ENCODE measurements around the gene COX8C. TPM values are rescaled to one million over a fixed set of nuclear protein-coding genes. Genes with fewer than 3 reads are reported as not detected.
"Not testable (repeated sequence)": the region's sequence is repeated elsewhere in the genome, so short reads cannot be mapped to it uniquely, and the experiment has no call there.

COX8C gene
- total and polyA plus RNA-seq, 12 donors = not detected

- DNase-seq = no peak
- Histone ChIP-seq H3K27ac (no peak overlapping the region), H3K27me3 (no peaks in the 10 kb centered on the region), H3K9me3 (replicated peaks in 1 of 3) (no peaks in the 10 kb centered on the region), H3K4me3 (no peak overlapping the region), H3K36me3 (replicated peaks in 1 of 2) (no peaks in the 10 kb centered on the region), H3K4me1 (replicated peaks in 1 of 2) (no peaks in the 10 kb centered on the region)
- intact Hi-C loops (cut with DNase I) = no loop called here
- 75 to 92% (median 81%) methylated on average over 6 of the region's 6 CpGs for WGBS, 4 donors
- TF ChIP-seq, protein P1, sequence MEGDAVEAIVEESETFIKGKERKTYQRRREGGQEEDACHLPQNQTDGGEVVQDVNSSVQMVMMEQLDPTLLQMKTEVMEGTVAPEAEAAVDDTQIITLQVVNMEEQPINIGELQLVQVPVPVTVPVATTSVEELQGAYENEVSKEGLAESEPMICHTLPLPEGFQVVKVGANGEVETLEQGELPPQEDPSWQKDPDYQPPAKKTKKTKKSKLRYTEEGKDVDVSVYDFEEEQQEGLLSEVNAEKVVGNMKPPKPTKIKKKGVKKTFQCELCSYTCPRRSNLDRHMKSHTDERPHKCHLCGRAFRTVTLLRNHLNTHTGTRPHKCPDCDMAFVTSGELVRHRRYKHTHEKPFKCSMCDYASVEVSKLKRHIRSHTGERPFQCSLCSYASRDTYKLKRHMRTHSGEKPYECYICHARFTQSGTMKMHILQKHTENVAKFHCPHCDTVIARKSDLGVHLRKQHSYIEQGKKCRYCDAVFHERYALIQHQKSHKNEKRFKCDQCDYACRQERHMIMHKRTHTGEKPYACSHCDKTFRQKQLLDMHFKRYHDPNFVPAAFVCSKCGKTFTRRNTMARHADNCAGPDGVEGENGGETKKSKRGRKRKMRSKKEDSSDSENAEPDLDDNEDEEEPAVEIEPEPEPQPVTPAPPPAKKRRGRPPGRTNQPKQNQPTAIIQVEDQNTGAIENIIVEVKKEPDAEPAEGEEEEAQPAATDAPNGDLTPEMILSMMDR (IDR thresholded peaks at IDR 0.05) = no peak
- TF ChIP-seq POLR2A (IDR thresholded peaks at IDR 0.05) = no peak
These were observed 28.7 kb downstream of the COX8C start for GRCh38 chr14:93375673-93376156.

DNA sequence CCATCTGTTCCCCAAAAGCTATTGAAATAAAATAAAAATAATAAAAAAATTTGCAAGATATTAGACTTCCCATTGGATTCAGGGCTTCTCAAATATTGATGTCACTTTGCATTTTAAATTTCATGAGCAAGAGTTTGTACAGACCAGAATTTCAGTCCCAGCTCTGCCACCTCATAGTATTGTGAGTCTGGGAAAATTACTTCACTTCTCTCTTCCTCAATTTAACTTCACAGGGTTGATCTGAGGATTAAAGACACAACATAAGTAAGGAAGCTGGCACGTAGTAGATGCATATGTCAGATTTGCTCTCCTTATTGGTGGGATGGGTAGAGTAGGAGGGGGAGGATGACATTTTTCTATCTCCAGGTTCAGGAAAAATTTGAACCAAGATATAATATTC, 32.8 kb downstream of the COX8C start:
- TF ChIP-seq POLR2A (IDR thresholded peaks at IDR 0.05) = no peak
- TF ChIP-seq, protein P1 (IDR thresholded peaks at IDR 0.05) = no peak
- WGBS, 4 donors = 40 to 70% (median 57%) methylated on average over 1 of the region's 1 CpG
- intact Hi-C loops (cut with DNase I) = no loop called here

GRCh38 chr14:93381644-93382043, 34.7 kb downstream of the COX8C start:
- H3K9me3 ChIP-seq (replicated peaks in 1 of 3) = no peaks in the 10 kb centered on the region
- WGBS, 4 donors = 21 to 38% (median 29%) methylated on average over 1 of the region's 1 CpG
- intact Hi-C loops (cut with DNase I) = no loop called here
- TF ChIP-seq, protein P1 (IDR thresholded peaks at IDR 0.05) = no peak
- TF ChIP-seq POLR2A (IDR thresholded peaks at IDR 0.05) = no peak
- H3K27me3 ChIP-seq = no peaks in the 10 kb centered on the region
- no peak overlapping the region for H3K4me3 ChIP-seq
- H3K27ac ChIP-seq = no peak overlapping the region
- DNase-seq = peak in 1 of 7 donors; percentile 10
- H3K36me3 ChIP-seq (replicated peaks in 1 of 2) = no peaks in the 10 kb centered on the region
- H3K4me1 ChIP-seq (replicated peaks in 1 of 2) = no peaks in the 10 kb centered on the region

More for the DNA sequence above, 32.8 kb downstream of the COX8C start:
- no peaks in the 10 kb centered on the region for H3K27me3 ChIP-seq
- DNase-seq = no peak
- no peaks in the 10 kb centered on the region for H3K36me3 ChIP-seq (replicated peaks in 1 of 2)
- no peaks in the 10 kb centered on the region for H3K9me3 ChIP-seq (replicated peaks in 1 of 3)
- H3K27ac ChIP-seq = no peak overlapping the region
- no peaks in the 10 kb centered on the region for H3K4me1 ChIP-seq (replicated peaks in 1 of 2)
- H3K4me3 ChIP-seq = no peak overlapping the region

GRCh38 chr14:93384256-93384655, 37.3 kb downstream of the COX8C start:
- H3K4me3 ChIP-seq; intact Hi-C loops (cut with DNase I); H3K27ac ChIP-seq; H3K36me3 ChIP-seq (replicated peaks in 1 of 2); DNase-seq; H3K4me1 ChIP-seq (replicated peaks in 1 of 2); H3K27me3 ChIP-seq; H3K9me3 ChIP-seq (replicated peaks in 1 of 3): not testable (repeated sequence)
- 62 to 72% (median 65%) methylated on average over 1 of the region's 1 CpG for WGBS, 4 donors

DNA sequence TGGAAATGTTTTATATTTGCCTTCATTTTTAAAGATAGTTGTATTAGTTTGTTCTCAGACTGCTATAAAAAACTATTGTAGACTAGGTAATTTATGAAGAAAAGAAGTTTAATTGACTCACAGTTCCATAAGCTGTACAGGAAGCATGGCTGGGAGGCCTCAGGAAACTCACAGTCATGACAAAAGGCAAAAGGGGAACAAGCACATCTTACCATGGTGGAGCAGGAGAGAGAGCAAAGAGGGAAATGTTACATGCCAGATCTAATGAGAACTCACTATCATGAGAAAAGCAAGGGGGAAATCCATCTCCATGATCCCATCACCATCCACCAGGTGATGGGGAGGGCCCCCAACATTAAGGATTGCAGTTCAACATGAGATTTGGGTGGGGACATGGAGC, 48.2 kb downstream of the COX8C start:
- no peaks in the 10 kb centered on the region for H3K4me1 ChIP-seq (replicated peaks in 1 of 2)
- no peaks in the 10 kb centered on the region for H3K9me3 ChIP-seq (replicated peaks in 1 of 3)

More for the DNA sequence above, 48.2 kb downstream of the COX8C start:
- DNase-seq = peak in 1 of 7 donors; percentile 5
- intact Hi-C loops (cut with DNase I) = no loop called here
- no peaks in the 10 kb centered on the region for H3K36me3 ChIP-seq (replicated peaks in 1 of 2)
- H3K27ac ChIP-seq = no peak overlapping the region
- no peak overlapping the region for H3K4me3 ChIP-seq
- TF ChIP-seq POLR2A (IDR thresholded peaks at IDR 0.05) = no peak
- TF ChIP-seq, protein P1 (IDR thresholded peaks at IDR 0.05) = no peak
- H3K27me3 ChIP-seq = no peaks in the 10 kb centered on the region
